ENCODE results near the gene TNS2.
"Not testable (repeated sequence)": the region's sequence is repeated elsewhere in the genome, so short reads cannot be mapped to it uniquely, and the experiment has no call there.

TNS2 gene

GRCh38 chr12:53094796-53095595, 45.1 kb downstream of the TNS2 start:
- DNase-seq, result not testable (repeated sequence)

- not testable (repeated sequence) for DNase-seq
These were observed 45.7 kb downstream of the TNS2 start for GRCh38 chr12:53095596-53095895.

GRCh38 chr12:53096089-53096741, 46.4 kb downstream of the TNS2 start:
- no peak for DNase-seq

GRCh38 chr12:53096759-53097158, 46.9 kb downstream of the TNS2 start:
- no peak for DNase-seq

GRCh38 chr12:53097207-53097563, 47.3 kb downstream of the TNS2 start:
- DNase-seq, result no peak

- DNase-seq, result peak; percentile 42
These were observed 47.9 kb downstream of the TNS2 start, which contains the start of gene IGFBP6 for GRCh38 chr12:53097564-53098353. Gene IGFBP6, plus strand, starts transcription at chr12:53097667. Its CDS starts 51 bp downstream, at chr12:53097718.

- DNase-seq, result no peak
These were observed 48.6 kb downstream of the TNS2 start for GRCh38 chr12:53098354-53098981.

- peak; percentile 80 for DNase-seq
These were observed 49.4 kb downstream of the TNS2 start for GRCh38 chr12:53099071-53099882.

- no peak for DNase-seq
These were observed 50.7 kb downstream of the TNS2 start for GRCh38 chr12:53100466-53101151.

- no peak for DNase-seq
These were observed 51.4 kb downstream of the TNS2 start for GRCh38 chr12:53101266-53101665.

- DNase-seq, result no peak
These were observed 52.3 kb downstream of the TNS2 start for GRCh38 chr12:53101931-53102781.

- no peak for DNase-seq
These were observed 53.3 kb downstream of the TNS2 start, which contains the start of gene SOAT2 for GRCh38 chr12:53102883-53103807. Gene SOAT2, plus strand, starts transcription at chr12:53103486. Its CDS starts 92 bp downstream, at chr12:53103578.

GRCh38 chr12:53103860-53104305, 54.0 kb downstream of the TNS2 start:
- DNase-seq, result no peak

- DNase-seq, result no peak
These were observed 55.4 kb downstream of the TNS2 start for GRCh38 chr12:53105256-53105655.

GRCh38 chr12:53105712-53106439, 56.0 kb downstream of the TNS2 start:
- DNase-seq, result no peak

- no peak for DNase-seq
These were observed 57.3 kb downstream of the TNS2 start for GRCh38 chr12:53107122-53107521.

- not testable (repeated sequence) for DNase-seq
These were observed 62.6 kb downstream of the TNS2 start for GRCh38 chr12:53112431-53112830.

- no peak for DNase-seq
These were observed 63.4 kb downstream of the TNS2 start for GRCh38 chr12:53113136-53113705.

All from effector CD8-positive, alpha-beta T cell (primary cell).